ENCODE measurements around the gene POLR3A. TPM values are rescaled to one million over a fixed set of nuclear protein-coding genes. Genes with fewer than 3 reads are reported as not detected.

Gene POLR3A
- total and polyA plus RNA-seq, 9 donors: 4.8 to 15.0 (median 12.8) TPM

DNA sequence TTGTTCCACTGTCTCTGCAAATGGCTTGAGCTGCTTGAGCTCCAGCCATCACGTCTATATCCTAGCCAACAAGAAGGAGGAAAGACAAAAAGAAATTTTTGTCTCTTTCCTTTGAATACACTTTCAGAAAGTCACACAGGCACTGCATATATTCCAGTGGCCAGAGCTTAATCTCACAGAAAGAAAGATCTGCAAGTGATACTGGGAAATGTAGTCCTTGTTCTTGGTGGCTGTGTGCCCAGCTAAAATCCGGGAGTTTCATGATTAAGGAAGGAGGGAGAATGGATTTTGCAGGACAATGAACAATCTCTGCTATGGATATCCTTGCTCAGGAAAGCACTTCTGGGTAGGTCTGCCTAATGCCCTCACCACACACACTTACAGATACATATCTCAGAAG, 83.2 kb downstream of the POLR3A start:
- no peaks in the 10 kb centered on the region for H3K36me3 ChIP-seq
- no peaks in the 10 kb centered on the region for H3K9me3 ChIP-seq
- no peak overlapping the region for H3K4me3 ChIP-seq
- no peaks in the 10 kb centered on the region for H3K27me3 ChIP-seq
- intact Hi-C loops (cut with DNase I): no loop called here
- no peak for TF ChIP-seq CTCF (IDR thresholded peaks at IDR 0.05)
- no peak for TF ChIP-seq EP300 (IDR thresholded peaks at IDR 0.05)
- no peak for TF ChIP-seq POLR2A (IDR thresholded peaks at IDR 0.05)
- no peak for DNase-seq
- WGBS, 3 donors: 37 to 51% (median 43%) methylated on average over 2 of the region's 2 CpGs
- no peaks in the 10 kb centered on the region for H3K4me1 ChIP-seq (ENCODE audit: insufficient read depth)
- H3K27ac ChIP-seq: no peak overlapping the region

DNA sequence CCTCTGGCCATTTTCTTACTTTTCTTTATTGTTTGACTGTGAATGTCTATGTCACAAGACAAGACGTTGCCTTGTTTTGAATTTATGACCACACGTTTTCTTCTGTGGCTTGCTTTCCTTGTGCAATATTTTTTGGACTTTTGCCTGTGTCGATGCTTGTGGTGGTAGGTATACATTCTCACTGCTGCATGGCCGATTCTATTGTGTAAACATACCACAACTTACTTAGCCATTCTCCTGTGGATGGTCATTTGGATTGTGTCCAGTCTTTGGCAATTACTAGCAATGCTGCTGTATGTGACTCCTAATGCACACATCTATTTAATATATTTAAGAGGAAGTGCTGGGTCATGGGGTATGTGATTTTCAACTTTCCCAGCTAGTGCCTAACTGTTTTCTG, 84.8 kb downstream of the POLR3A start:
- 54 to 61% (median 58%) methylated on average over 4 of the region's 4 CpGs for WGBS, 3 donors
- no peak for DNase-seq
- Histone ChIP-seq H3K36me3 (no peaks in the 10 kb centered on the region), H3K27me3 (no peaks in the 10 kb centered on the region), H3K27ac (no peak overlapping the region), H3K4me1 (ENCODE audit: insufficient read depth) (peaks cover 4% of the 10 kb centered on the region), H3K4me3 (no peak overlapping the region), H3K9me3 (no peaks in the 10 kb centered on the region)
- no peak for TF ChIP-seq CTCF (IDR thresholded peaks at IDR 0.05)
- TF ChIP-seq EP300 (IDR thresholded peaks at IDR 0.05): no peak
- TF ChIP-seq POLR2A (IDR thresholded peaks at IDR 0.05): no peak
- intact Hi-C loops (cut with DNase I): no loop called here

DNA sequence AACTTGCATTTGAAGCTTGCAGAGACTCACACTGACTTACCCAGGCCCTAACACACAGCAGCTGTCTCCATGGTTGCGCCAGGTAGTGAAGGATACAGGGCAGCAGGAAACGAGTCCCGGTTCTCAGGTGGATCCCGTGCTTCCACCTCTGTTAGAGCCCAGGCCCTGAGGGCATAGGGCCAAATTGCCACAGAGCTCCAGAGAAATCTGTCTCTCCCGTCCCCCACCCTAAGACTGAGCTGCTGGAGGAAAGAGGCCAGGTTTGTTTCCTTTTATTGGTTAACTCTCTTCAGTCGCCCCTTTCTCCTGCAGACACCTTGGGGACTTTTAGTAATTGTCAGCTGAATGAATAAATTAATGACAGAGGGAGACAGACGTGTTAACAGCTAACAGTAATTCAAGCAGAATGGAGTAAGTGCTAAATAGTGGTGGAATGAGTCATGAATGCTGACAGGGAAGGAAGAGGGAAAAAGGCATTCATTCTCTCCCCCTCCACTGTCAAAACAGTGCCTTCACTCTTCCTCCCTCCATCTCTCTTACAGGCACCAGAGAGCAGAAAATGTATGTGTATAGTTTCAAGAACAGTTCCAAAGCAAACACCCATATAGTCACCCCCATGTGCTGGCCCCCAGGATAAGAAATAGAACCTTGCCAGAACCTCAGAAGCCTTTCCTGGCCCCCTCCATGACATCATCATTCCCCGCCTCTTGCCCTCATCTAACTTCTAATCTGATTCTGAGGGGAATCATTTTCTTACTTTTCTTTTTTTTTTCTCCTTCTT, 86.0 kb downstream of the POLR3A start:
- no peak for DNase-seq
- TF ChIP-seq POLR2A (IDR thresholded peaks at IDR 0.05) (no peak), CTCF (IDR thresholded peaks at IDR 0.05) (no peak), EP300 (IDR thresholded peaks at IDR 0.05) (no peak)
- Histone ChIP-seq H3K4me3 (no peak overlapping the region), H3K9me3 (no peaks in the 10 kb centered on the region), H3K27ac (no peak overlapping the region), H3K4me1 (ENCODE audit: insufficient read depth) (peaks cover 9% of the 10 kb centered on the region), H3K36me3 (no peaks in the 10 kb centered on the region), H3K27me3 (no peaks in the 10 kb centered on the region)
- 49 to 56% (median 56%) methylated on average over 8 of the region's 8 CpGs for WGBS, 3 donors
- intact Hi-C loops (cut with DNase I): no loop called here

- WGBS, 3 donors: 70 to 80% (median 75%) methylated on average over 6 of the region's 6 CpGs
- H3K36me3 ChIP-seq: no peaks in the 10 kb centered on the region
- TF ChIP-seq CTCF (IDR thresholded peaks at IDR 0.05) (no peak), EP300 (IDR thresholded peaks at IDR 0.05) (no peak), POLR2A (IDR thresholded peaks at IDR 0.05) (no peak)
- no peak overlapping the region for H3K27ac ChIP-seq
- no peaks in the 10 kb centered on the region for H3K27me3 ChIP-seq
- intact Hi-C loops (cut with DNase I): no loop called here
- H3K9me3 ChIP-seq: no peaks in the 10 kb centered on the region
- DNase-seq: no peak
- peaks cover 9% of the 10 kb centered on the region for H3K4me1 ChIP-seq (ENCODE audit: insufficient read depth)
- H3K4me3 ChIP-seq: no peak overlapping the region
These were observed 87.5 kb downstream of the POLR3A start for GRCh38 chr10:77941790-77942189.
